ENCODE results near the gene AOPEP.

DNA sequence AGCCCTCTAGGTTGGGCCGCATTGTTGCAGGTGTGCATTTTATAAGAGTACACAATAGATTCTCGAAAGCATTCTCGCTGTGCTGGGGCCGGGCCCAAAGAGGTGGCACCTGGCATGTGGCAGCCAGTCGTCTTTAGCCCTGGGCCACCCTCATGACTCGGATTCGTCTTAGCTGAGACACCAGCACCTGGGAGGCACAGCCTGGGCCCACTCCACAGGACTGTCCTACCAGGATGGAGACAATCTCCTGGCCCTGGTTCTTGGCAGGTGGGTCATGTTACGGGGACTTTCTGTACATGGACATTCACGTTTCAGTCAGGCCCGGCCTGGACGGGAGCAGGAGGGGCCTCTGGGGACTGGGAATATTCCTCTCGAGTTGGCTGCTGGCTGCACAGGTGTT, 378.5 kb downstream of the AOPEP start:
- TF ChIP-seq, protein P1, sequence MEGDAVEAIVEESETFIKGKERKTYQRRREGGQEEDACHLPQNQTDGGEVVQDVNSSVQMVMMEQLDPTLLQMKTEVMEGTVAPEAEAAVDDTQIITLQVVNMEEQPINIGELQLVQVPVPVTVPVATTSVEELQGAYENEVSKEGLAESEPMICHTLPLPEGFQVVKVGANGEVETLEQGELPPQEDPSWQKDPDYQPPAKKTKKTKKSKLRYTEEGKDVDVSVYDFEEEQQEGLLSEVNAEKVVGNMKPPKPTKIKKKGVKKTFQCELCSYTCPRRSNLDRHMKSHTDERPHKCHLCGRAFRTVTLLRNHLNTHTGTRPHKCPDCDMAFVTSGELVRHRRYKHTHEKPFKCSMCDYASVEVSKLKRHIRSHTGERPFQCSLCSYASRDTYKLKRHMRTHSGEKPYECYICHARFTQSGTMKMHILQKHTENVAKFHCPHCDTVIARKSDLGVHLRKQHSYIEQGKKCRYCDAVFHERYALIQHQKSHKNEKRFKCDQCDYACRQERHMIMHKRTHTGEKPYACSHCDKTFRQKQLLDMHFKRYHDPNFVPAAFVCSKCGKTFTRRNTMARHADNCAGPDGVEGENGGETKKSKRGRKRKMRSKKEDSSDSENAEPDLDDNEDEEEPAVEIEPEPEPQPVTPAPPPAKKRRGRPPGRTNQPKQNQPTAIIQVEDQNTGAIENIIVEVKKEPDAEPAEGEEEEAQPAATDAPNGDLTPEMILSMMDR (IDR thresholded peaks at IDR 0.05) = no peak
- TF ChIP-seq POLR2A (IDR thresholded peaks at IDR 0.05) = no peak
